GM19035 (cell line): Measurements from ENCODE around the gene ATP6V1C2.
A peak's percentile ranks its signal among the peaks of the same experiment; 100 is the strongest.
"Not testable (repeated sequence)": the region's sequence is repeated elsewhere in the genome, so short reads cannot be mapped to it uniquely, and the experiment has no call there.

ENCODE experiments used
- ATAC-seq: cut with Tn5 transposase; IDR thresholded peaks from one replicate; pipeline ENCODE4 v1.9.1; 2021; ENCODE audit not compliant: unreplicated experiment

ATP6V1C2 gene

DNA sequence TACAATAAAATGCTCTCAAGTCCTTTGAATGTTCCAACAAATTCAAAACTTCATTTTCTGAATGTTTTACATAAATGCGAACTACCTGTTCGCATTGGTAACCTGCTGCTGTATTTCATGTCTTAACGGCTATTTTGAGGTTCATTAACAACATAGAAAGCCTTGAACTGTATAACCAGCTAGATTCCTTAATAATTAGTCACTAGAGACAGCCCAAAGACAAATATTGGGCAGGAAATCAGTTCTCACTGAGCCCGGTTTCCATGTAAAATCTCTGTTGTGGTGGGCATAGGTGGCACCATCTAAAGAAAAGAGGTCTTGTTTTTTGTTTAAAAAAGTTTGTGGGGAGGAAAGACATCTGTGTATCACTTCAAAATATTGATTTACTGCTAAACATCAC lies 62.0 kb downstream of the ATP6V1C2 start:
- no peak for ATAC-seq

DNA sequence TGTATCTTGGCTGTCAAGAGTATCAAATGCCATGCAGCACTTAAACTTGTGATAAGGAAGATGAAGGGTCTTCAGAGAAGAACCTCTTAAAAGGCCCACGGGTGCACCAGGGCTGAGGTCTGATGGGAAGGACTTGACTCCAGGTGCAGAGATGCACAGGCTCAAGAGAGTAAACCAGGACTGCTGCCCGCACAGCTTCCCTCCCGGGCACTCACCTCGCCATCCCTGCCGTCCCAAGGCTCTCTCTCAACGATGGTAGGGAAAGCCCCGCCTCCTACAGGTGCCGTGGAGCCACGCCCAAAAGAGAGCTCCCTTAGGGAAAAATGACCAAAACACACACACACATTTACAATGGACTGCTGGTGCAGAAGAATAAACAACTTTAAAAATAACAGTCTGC lies 63.3 kb downstream of the ATP6V1C2 start:
- no peak for ATAC-seq

DNA sequence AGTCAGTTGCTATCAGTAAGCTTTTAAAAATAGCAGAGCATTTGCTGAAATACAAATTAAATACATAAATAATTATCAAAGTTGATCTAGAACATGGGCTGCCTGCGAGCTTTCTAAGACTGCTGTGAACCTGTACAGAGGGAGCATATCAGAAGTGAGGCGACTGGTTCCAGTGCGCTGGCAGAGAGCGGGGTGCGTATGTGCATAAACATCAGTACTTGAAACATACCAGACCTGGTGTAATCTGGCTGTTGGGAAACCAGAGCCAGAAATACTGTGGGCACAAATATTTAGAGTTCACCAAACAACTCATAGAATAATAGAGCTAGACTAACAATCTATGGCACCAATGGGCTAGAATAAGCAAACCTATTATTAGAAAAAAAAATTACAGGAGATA lies 63.8 kb downstream of the ATP6V1C2 start:
- no peak for ATAC-seq

DNA sequence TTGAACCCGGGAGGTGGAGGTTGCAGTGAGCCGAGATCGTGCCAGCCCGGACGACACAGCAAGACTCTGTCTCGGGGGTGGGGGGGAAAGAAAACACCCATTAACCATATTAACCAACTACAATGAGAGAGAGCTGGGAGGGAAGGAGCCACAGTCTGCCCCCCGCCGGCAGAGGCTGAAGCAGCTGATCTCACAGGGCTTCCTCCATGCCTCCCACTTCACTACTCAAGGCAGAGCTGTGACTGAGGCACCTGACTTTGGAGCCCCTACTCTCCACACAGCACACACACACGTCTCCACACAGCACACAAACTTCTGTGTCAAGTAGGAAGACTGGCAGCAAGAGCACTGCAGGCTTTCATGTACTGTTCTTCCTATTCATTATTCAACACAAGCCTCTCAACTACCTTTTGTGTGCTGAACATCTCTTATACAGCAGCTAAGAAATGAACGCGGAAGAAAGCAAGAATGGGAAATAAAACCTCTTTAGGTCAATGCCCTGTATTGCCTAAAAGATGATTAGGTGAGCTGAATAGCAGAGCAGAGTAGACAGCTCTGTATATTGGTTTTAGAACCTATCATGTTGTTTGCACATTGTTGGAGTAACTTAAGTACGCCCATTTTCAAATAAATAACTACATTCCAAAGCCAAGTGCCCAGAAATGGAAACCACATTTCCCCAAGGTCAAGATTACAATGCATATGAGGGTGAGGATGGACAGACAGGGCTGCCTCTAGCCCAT lies 65.0 kb downstream of the ATP6V1C2 start:
- ATAC-seq, result no peak

DNA sequence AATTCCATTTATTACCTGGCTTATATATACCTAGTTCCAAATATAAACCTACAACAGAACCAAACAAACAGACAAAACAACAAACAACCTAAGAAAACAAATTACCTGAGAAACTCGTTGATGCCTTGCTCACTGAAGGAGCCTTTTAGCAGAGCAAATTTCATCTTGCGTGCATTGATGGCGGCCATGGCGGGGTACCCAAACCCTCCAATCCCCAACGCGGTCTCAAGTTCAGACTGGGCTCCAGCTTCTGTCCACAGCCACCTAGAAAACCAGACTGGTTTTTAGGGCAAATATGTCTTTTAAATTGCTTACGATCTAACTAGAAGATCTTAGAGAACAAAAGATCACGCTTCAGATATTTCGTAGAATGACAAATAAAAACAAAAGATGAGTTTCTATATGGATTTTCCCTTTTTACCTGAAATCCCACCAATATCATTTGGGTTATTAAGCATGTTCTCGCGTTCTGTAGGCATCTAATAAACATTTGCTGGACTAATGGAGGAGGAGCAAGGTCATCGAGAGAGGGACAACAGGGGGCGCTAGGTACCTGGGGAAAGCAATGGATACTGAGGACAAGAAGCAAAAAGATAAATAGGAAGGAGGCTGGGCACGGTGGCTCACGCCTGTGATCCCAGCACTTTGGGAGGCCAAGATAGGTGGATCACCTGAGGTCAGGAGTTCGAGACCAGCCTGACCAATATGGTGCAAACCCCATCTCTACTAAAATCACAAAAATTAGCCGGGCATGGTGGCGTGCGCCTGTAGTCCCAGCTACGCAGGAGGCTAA lies 65.9 kb downstream of the ATP6V1C2 start:
- no peak for ATAC-seq

DNA sequence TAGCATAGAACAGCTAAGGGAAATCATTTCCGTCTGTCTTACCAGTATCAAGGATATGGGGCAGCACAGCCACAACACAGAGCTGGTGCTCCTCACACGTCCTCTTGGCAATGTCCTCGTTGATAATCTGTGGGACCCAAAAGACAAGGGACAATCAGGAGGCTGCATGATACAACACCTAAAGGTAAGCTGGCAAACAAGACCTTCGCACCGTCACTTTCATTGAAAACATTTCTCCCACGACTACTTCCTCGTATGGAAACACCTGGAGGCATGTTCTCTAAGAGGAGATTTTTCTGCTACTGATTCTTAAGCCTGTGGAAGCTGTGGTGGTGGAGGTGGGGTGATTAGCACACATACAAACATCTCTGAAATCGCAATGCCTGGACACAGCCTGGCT lies 67.4 kb downstream of the ATP6V1C2 start:
- ATAC-seq, result no peak

DNA sequence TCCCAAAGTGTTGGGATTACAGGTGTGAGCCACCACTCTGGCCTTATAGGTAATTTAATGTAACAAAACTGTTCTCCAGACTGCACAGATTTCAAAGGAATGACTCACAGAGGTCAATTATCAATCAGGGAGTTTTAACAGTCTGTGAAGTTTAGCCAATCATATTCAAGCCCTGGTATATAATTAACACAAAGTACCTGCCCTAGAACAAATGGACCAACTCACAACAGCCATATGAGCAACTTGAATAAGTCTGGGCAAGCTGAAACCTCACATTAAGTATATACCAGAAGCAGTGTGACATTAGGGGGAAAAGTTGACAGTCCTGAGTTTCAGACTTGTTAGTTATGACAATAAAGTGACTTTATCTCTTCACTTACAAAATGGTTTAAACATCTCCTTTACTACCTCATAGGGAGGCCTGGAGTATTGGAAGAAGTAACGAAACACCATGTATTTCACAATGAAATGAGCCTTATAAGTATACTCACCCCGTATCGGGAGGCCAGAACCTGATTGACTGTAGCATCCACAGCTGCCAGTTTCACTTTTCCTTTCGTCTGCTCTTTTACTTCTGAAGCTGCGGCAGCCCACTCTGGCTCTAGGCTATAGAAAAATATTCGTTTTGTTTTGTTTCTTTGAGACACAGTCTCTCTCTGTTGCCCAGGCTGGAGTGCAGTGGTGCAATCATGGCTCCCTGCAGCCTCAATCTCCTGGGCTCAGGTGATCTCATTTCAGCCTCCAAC lies 69.0 kb downstream of the ATP6V1C2 start:
- peak; percentile 51 for ATAC-seq

DNA sequence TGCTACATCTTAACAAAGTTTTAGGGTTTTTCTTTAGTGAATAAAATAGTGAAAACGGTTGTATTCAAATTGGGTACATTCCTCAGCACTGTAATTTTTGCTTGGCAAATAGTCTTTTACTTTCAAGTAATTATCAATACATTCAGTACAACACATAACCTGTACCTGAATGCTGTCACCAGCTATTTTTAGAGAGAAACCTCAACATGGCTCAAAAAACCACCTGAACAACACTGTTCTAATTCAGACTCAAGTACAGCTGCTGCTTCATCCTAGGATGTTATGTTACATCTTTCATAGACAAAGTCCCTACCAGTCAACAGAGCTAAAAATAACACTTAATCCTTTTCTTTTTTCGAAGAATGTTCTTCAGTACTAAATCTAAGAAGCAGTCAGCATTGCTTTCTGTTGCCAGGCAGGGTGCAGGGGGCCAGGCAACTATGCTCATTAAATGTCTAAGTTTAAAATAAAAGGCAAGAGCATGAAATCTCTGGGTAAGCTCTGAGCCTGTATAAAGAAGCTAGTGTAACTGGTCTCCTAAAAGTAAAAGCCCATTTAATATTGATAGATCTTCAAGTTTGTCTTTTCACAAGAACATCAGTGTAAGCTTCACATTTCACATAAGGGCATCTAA lies 70.7 kb downstream of the ATP6V1C2 start:
- ATAC-seq, result peak; percentile 68

DNA sequence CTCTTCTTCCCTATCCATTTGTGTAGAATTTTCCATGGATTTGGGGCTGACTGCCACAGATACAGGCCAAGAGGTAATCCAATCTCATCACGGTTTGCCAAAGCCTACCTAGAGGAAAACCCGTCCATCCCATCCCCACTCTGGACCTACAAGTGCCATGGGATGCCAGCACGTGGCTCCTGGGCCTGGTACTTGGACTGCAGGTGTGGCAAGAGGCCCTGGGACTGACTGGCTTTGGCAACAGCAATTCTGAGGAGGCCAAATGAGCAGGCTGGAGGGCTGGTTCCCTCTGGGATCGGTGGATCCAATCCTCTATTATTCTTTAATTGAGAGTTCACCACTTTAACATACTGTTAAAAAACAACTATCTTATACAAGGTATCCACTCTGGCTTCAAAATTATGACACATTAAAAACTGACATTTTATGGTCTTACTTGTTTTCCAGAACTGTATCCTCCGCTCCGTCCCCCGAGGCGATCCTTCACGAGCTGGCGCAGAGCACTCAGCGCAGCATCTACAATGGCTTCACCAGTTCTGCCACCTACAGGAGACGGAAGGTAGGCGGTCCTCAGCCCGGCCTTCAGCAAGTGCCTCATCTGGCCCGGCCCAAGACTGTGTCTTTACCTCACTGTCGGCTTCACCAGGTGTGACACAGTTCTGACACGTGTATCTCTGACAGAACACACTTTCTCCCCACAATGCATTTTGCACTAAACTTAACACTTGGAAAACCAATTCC lies 71.4 kb downstream of the ATP6V1C2 start:
- ATAC-seq, result no peak

DNA sequence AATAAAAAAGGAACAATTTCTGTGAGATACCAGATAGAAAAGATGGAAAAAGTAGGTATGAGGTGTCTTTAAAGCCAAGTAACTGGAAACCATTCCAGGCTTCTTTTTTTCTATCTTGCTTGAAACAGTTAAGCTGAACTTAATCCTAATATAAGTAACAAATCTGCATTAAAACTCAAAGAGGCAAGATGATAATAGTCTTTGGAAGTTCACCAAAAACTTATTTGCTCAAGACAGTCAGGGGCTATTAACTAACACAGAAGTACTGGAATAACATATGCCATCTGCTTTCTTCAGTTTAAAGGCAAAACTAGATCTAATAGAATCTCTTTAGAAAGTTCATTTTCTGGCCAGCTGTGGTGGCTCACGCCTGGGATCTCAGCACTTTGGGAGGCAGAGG lies 72.4 kb downstream of the ATP6V1C2 start:
- no peak for ATAC-seq

GRCh38 chr2:10794876-10795275 lies 73.4 kb downstream of the ATP6V1C2 start:
- ATAC-seq, result no peak

DNA sequence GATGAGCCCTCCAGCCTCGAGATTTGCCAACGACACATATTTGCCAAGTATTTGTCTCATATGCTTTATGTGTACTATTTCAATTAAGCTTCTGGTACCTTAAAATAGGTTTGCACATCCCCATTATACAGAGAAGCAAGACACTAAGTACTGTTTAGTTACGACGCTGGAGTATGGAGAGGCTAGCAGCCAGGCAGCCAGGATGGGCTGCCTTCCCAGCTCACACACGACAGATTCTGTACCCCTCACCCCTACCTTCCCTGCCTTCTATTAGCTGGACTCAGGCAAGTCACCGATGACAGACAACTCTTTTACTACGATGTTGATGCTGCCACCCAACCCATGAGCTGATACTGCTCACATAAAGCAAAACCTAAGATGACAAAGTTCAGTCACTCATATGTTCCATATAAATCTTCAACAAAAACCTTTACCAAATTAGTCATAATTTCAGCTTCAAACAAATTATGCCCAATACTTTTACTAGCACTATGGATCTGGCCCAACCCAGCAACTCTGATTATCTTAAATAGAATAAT lies 74.1 kb downstream of the ATP6V1C2 start:
- ATAC-seq, result no peak

- no peak for ATAC-seq
Measured at GRCh38 chr2:10796703-10797102, 75.3 kb downstream of the ATP6V1C2 start.

GRCh38 chr2:10798783-10799182 lies 77.4 kb downstream of the ATP6V1C2 start:
- no peak for ATAC-seq

- no peak for ATAC-seq
Measured at GRCh38 chr2:10800163-10800562, 78.7 kb downstream of the ATP6V1C2 start.

DNA sequence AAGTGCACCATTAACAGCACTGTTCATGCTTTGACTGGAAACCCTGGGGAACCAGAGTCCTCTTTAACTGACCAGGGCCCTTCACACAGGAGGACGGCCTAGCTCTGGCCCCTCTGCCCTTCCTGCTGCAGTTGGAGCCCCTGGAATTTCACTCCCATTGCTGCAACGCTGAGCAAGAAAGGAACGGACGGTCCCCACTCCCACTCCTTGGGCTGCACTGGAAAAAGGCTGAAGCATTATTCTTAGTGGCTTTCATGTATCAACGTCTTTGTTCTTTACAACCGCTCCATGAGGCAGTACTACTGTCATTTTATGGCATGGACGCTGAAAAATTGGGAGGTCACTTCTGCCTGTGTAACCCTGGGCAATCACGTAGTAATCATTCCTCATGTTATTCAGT lies 81.2 kb downstream of the ATP6V1C2 start:
- ATAC-seq, result no peak

DNA sequence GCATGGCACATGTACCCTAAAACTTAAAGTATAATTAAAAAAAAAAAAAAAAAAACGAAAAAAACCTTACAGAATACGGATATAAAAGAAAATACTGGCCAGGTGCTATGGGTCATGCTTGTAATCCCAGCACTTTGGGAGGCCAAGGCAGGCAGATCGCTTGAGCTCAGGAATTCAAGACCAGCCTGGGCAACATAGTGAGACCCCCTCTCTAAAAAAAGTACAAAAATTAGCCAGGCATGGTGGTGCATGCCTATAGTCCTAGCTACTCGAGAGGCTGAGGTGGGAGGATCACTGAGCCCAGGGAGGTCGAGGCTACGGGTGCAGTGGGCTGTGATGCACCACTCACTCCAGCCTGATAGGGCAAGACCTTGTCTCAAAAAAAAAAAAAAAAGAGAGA lies 84.6 kb downstream of the ATP6V1C2 start:
- not testable (repeated sequence) for ATAC-seq

DNA sequence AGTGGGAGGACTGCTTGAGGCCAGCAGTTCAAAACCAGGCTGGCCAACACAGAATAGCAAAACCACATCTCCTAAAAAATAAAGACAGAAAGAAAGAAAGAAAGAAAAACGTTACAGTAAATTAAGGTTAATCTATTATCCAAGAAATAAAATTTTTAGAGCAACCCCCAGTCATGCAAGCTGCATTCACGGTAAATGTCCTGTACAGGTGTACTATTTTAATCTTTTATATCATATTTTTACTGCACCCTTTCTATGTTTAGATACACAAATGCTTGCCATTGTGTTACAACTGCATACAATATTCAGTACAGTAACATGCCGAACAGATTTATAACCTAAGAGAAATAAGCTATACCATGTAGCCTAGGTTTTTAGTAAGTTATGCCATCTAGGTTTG lies 85.1 kb downstream of the ATP6V1C2 start:
- no peak for ATAC-seq

GRCh38 chr2:10810202-10811161 lies 89.1 kb downstream of the ATP6V1C2 start:
- ATAC-seq, result peak; percentile 17
